HTERT RPE-1 (cell line): Measurements from ENCODE around the gene IQSEC2.

Source experiments
- in situ Hi-C: fragments of 300-500 bp; cut with MboI; formaldehyde crosslinking; loops from 4 replicates; pipeline ENCODE4 v1.14.3; 2020; ENCODE audit warnings: low sequenced_read_pairs

The IQSEC2 gene

GRCh38 chrX:53281321-53281822 lies at the start of gene IQSEC2:
Gene IQSEC2, minus strand, starts transcription at chrX:53281584.
- in situ Hi-C loops, result no loop called here

GRCh38 chrX:53330331-53330730 lies 48.9 kb upstream of the IQSEC2 start:
- in situ Hi-C loops, result no loop called here

- in situ Hi-C loops, result no loop called here
These were observed 43.4 kb upstream of the IQSEC2 start for GRCh38 chrX:53324803-53325202.

- in situ Hi-C loops, result no loop called here
These were observed 42.7 kb upstream of the IQSEC2 start for GRCh38 chrX:53324085-53324484.

GRCh38 chrX:53323196-53323595 lies 41.8 kb upstream of the IQSEC2 start:
- in situ Hi-C loops, result no loop called here

GRCh38 chrX:53321943-53322497 lies 40.6 kb upstream of the IQSEC2 start:
- in situ Hi-C loops, result no loop called here

- in situ Hi-C loops, result no loop called here
These were observed 40.0 kb upstream of the IQSEC2 start for GRCh38 chrX:53321230-53321942.

- in situ Hi-C loops, result no loop called here
These were observed 39.3 kb upstream of the IQSEC2 start for GRCh38 chrX:53320543-53321229.

GRCh38 chrX:53319614-53320542 lies 38.5 kb upstream of the IQSEC2 start:
- in situ Hi-C loops, result no loop called here

- in situ Hi-C loops, result no loop called here
These were observed 37.5 kb upstream of the IQSEC2 start for GRCh38 chrX:53318766-53319353.

- in situ Hi-C loops, result no loop called here
These were observed 36.1 kb upstream of the IQSEC2 start for GRCh38 chrX:53317365-53318069.

- in situ Hi-C loops, result no loop called here
These were observed 35.5 kb upstream of the IQSEC2 start for GRCh38 chrX:53316860-53317237.

- in situ Hi-C loops, result no loop called here
These were observed 34.9 kb upstream of the IQSEC2 start for GRCh38 chrX:53316111-53316859.

- in situ Hi-C loops, result no loop called here
These were observed 32.3 kb upstream of the IQSEC2 start for GRCh38 chrX:53313728-53314105.

- in situ Hi-C loops, result no loop called here
These were observed 31.8 kb upstream of the IQSEC2 start for GRCh38 chrX:53312946-53313727.

- in situ Hi-C loops, result no loop called here
These were observed 28.5 kb upstream of the IQSEC2 start for GRCh38 chrX:53309837-53310236.

- in situ Hi-C loops, result no loop called here
These were observed 27.5 kb upstream of the IQSEC2 start for GRCh38 chrX:53308836-53309235.
